ENCODE results near the gene DCP2.

The DCP2 gene

GRCh38 chr5:113031557-113031956 lies 55.0 kb downstream of the DCP2 start:
- Histone ChIP-seq H3F3A (ENCODE audit: insufficient read depth) (no peaks in the 10 kb centered on the region), H3K9me3 (ENCODE audit: insufficient read depth, low read length) (no peaks in the 10 kb centered on the region), H3K79me2 (ENCODE audit: insufficient read depth, low read length) (no peaks in the 10 kb centered on the region), H3K36me3 (ENCODE audit: low read length) (no peaks in the 10 kb centered on the region), H3K4me2 (ENCODE audit: low read depth, low read length, poor library complexity, severe bottlenecking) (no peak overlapping the region), H4K20me1 (ENCODE audit: low read depth, low read length) (no peaks in the 10 kb centered on the region), H3K27me3 (ENCODE audit: low read length) (no peaks in the 10 kb centered on the region), H3K27ac (ENCODE audit: low read depth, low read length) (no peak overlapping the region), H3K9me2 (replicated peaks; ENCODE audit: insufficient read depth, low read length) (no peaks in the 10 kb centered on the region), H2AFZ (ENCODE audit: low read depth, low read length, severe bottlenecking) (no peak overlapping the region), H3K4me3 (ENCODE audit: insufficient read depth, low read length, poor library complexity, severe bottlenecking) (no peak overlapping the region), H3K9ac (ENCODE audit: low read length) (no peak overlapping the region)
- no peak for TF ChIP-seq CTCF (IDR thresholded peaks at IDR 0.05; ENCODE audit: insufficient read depth, low read length, poor library complexity, severe bottlenecking)
- no peak for TF ChIP-seq EZH2phosphoT487 (conservative IDR thresholded peaks at IDR 0.05; ENCODE audit: low read length)

- TF ChIP-seq CTCF (IDR thresholded peaks at IDR 0.05; ENCODE audit: insufficient read depth, low read length, poor library complexity, severe bottlenecking), result no peak
- no peak overlapping the region for H2AFZ ChIP-seq (ENCODE audit: low read depth, low read length, severe bottlenecking)
- no peak overlapping the region for H3K4me2 ChIP-seq (ENCODE audit: low read depth, low read length, poor library complexity, severe bottlenecking)
- H3K27me3 ChIP-seq (ENCODE audit: low read length), result no peaks in the 10 kb centered on the region
- no peaks in the 10 kb centered on the region for H3K9me2 ChIP-seq (replicated peaks; ENCODE audit: insufficient read depth, low read length)
- no peaks in the 10 kb centered on the region for H3F3A ChIP-seq (ENCODE audit: insufficient read depth)
- H3K4me3 ChIP-seq (ENCODE audit: insufficient read depth, low read length, poor library complexity, severe bottlenecking), result no peak overlapping the region
- H3K36me3 ChIP-seq (ENCODE audit: low read length), result no peaks in the 10 kb centered on the region
- H3K79me2 ChIP-seq (ENCODE audit: insufficient read depth, low read length), result no peaks in the 10 kb centered on the region
- no peaks in the 10 kb centered on the region for H3K9me3 ChIP-seq (ENCODE audit: insufficient read depth, low read length)
- H3K27ac ChIP-seq (ENCODE audit: low read depth, low read length), result no peak overlapping the region
- no peaks in the 10 kb centered on the region for H4K20me1 ChIP-seq (ENCODE audit: low read depth, low read length)
- H3K9ac ChIP-seq (ENCODE audit: low read length), result no peak overlapping the region
These were observed 57.7 kb downstream of the DCP2 start for GRCh38 chr5:113034182-113034773.

GRCh38 chr5:113035096-113035495 lies 58.5 kb downstream of the DCP2 start:
- Histone ChIP-seq H3K27me3 (ENCODE audit: low read length) (no peaks in the 10 kb centered on the region), H3F3A (ENCODE audit: insufficient read depth) (no peaks in the 10 kb centered on the region), H3K9me3 (ENCODE audit: insufficient read depth, low read length) (no peaks in the 10 kb centered on the region), H3K27ac (ENCODE audit: low read depth, low read length) (no peak overlapping the region), H3K4me3 (ENCODE audit: insufficient read depth, low read length, poor library complexity, severe bottlenecking) (no peak overlapping the region), H3K79me2 (ENCODE audit: insufficient read depth, low read length) (no peaks in the 10 kb centered on the region), H4K20me1 (ENCODE audit: low read depth, low read length) (no peaks in the 10 kb centered on the region), H2AFZ (ENCODE audit: low read depth, low read length, severe bottlenecking) (no peak overlapping the region), H3K4me2 (ENCODE audit: low read depth, low read length, poor library complexity, severe bottlenecking) (no peak overlapping the region), H3K9ac (ENCODE audit: low read length) (no peak overlapping the region), H3K36me3 (ENCODE audit: low read length) (no peaks in the 10 kb centered on the region), H3K9me2 (replicated peaks; ENCODE audit: insufficient read depth, low read length) (no peaks in the 10 kb centered on the region)
- TF ChIP-seq EZH2phosphoT487 (conservative IDR thresholded peaks at IDR 0.05; ENCODE audit: low read length), result no peak
- no peak for TF ChIP-seq CTCF (IDR thresholded peaks at IDR 0.05; ENCODE audit: insufficient read depth, low read length, poor library complexity, severe bottlenecking)

Measured in SU-DHL-6 (cell line).